HG03575 (cell line): Measurements from ENCODE around the gene ADGRA1.
"Not testable (repeated sequence)": the region's sequence is repeated elsewhere in the genome, so short reads cannot be mapped to it uniquely, and the experiment has no call there.

ENCODE experiments used
- ATAC-seq: cut with Tn5 transposase; IDR thresholded peaks from one replicate; pipeline ENCODE4 v1.9.1; 2021; ENCODE audit not compliant: unreplicated experiment, insufficient number of reproducible peaks, low FRiP score; ENCODE audit errors: extremely low read depth

ADGRA1 gene

DNA sequence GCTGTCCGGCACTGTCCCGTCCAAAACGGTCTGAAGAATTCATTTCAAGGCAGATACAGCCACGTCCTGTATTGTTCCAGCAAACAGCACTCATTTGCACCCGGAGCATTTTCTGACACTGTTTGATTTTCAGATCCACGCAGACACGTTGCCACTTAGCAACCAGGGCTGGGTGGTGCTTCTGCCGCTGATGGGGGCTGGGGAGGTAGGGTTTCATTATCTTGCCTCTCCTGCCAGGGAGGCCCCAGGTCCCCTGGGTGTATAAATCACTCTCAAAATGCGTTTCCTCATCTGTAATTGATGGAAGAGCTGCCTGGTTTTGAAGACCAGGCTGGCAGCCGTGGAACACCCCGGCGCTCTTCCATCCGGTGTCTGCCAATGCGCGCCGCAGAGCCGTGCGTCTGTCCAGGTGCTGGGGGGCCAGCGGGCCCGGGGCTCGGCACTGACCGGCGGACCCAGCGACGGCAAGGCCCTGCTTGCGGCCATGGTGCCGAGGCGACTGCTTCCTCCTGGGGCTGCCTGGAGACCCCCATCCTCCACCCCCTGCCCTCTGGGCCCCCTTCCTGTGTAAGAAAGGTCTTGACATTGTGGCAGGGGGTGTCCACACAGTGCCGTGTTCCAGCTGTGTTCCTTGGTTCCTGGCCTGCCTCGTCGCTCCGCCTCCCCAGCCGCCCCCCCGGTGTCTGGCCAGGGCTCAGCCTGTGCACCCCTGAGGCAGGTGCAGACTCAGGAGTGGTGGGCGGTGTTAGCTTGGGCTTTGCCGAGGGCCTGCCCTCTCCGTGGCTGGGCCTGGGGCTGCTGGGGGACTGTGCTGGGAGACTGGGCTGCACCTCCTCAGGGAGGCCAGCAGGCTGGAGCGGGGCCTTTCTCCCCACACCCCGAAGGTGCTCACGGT lies 16.6 kb downstream of the ADGRA1 start:
- no peak for ATAC-seq

DNA sequence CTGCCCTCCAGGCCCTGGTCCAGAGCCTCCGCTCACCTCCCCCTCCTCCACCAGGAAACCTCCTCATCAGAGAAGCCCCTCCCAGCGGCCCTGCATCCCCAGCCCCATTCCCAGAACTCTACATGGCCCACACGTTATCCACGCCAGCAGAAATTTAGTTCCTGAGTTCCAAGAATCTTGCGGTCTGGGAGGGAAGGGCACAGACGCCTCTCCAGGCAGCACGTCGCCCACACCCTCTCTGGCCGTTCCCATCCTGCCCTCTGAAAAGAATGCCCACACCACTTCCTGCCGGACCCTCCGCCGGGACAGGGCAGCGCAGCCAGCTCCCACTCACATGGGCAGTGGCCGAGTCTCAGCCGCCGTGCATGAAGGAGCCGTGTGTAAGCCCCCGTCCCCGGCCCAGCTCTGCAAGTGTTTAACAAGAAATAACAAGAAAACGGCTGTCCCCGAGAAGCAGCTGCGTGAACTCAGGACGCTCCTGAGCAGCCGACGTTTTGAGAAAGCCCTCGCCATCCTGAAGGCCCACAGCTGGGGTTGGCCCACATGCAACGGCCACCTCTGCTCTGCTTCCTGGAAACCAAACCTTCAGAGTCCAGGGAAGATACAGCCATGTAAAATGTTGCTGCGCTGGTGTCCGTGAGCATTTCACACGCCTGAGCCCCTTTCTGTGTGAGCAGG lies 17.4 kb downstream of the ADGRA1 start:
- no peak for ATAC-seq

DNA sequence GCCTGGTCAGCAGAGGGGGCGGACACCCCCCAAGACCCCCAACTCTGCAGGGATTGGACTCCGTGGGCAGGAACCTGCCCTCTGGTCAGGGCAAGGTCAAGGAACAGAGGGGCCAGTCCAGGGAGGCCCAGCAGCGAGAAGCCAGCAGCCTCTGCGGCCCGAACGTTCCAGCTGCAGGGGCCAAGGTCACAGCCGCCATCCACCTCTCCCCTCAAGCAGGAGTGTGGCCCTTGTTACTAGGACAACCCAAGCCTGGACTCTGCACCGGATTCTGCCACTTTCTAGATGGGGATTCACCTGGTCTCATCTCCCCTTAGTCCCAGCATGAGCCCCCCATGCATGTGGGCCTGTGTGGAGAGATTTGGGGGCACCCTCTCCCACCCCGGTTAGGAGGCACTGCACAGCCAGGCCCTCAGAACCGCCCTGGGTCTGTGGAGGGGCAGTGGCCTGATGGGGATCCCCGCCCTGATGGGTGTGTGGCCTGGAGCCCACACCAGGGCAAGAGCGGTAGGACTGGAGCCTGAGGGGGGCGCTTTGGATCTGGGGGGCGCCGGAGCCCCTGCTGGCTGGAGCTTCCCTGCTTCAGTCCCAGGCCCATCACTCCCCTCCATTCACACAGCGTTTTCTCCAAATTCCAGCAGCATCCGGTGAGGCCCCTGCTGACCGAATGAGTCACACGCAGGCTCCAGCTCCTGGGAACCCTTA lies 18.1 kb downstream of the ADGRA1 start:
- ATAC-seq, result no peak

DNA sequence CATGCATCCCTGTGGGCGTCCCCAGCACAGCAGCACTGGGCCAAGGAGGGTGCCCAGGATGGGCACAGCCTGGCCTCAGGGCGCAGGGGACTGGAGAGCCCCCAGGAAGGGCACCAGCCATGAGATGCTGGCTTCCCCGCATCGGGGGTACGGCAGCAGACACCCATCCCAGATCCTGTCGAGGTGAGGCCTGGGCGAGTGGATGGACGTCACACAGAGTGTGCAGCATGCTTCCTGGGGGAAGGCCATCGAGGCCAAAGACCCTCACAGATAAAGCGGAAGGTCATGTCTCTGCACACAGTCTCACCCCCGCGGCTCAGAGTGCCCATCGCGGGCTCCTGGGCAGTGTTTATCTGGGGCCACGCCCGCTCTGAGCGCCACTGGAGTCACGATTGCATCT lies 18.8 kb downstream of the ADGRA1 start:
- no peak for ATAC-seq

DNA sequence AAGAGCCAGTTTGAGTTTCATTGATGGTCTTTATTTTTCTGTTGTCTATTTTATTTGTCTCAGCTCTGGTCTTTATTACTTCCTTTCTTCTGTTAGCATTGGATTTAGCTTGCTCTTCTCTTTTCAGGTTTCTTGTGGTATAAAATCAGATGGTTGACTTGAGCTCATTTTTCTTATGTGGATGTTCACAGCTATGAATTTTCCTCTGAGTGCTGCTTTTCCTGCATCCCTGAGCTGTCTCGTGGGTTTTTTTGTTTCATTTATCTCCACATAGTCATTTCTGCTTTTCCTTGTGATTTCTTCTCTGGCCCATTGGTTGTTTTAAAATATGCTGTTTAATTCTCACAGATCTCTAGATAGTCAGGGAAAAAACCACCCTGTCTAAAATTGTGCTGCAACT lies 19.7 kb downstream of the ADGRA1 start:
- ATAC-seq, result no peak

DNA sequence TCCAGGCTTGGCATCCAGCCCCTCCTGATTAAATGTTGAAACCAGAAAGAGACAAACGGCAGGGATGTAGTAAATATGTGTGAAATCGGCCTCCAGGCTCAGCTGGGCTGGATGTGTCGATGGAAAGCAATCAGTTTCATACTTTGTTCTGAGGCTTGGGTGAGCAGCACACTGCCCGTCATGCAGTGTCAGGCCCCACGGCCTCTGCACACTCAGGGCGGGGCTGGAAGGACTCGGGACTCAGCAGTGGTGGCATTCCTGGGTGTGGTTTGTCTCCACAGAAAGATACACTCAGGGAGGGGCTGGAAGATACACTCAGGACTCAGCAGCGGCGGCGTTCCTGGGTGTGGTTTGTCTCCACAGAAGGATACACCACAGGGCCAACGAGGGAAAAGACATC lies 22.0 kb downstream of the ADGRA1 start:
- ATAC-seq, result no peak

DNA sequence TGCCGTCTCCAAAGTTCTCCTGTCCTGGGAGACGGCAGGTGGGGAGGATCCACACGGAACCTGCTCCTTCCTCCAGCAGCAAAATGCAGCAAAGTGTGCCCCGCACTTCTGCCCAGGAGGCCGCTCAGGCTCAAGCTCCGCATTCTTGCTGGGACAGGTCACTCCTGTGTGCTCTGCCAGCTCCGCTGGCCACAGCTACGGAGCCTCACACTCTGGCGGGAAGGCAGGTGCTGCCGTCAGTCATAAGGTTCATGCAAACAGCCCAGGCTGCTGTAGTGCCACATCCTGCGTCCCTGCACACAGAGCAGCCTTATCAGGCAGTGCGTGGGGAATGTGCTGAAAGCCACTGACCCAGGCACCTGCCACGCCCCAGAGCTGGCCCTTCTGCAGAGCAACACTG lies 22.4 kb downstream of the ADGRA1 start:
- ATAC-seq, result no peak

DNA sequence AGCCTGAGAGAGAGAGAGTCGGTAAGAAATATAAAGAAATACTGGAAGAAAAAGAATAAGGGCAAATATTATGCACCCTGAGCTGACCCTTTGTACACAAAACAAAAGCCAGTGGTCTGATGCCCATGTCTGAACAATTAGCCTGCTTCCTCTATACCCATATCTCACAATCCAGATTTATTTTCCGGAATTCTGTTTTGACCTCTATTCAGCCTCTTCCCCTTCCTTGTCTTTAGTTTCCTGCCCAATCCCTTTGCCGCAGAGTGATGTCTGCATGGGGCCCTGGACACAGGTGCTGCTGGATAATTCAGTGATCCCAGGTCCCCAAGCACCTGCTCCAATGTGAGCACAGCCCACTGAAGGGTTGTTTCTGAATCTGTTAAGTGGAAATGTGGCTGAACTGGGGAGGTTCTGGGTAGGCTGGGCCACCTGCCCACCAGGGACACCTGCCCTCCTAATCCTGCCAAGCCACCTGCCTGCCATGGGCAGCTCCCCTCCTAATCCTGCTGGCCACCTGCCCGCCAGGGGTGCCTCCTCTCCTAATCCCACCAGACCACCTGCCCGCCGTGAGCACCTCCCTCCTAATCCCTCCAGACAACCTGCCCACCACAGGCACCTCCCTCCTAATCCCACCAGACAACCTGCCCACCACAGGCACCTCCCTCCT lies 23.0 kb downstream of the ADGRA1 start:
- no peak for ATAC-seq

DNA sequence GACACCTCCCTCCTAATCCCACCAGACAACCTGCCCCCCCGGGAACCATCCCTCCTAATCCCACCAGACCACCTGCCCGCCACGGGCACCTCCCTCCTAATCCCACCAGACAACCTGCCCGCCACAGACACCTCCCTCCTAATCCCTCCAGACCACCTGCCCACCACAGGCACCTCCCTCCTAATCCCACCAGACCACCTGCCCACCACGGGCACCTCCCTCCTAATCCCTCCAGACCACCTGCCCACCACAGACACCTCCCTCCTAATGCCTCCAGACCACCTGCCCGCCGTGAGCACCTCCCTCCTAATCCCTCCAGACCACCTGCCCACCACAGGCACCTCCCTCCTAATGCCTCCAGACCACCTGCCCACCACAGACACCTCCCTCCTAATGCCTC lies 23.9 kb downstream of the ADGRA1 start:
- not testable (repeated sequence) for ATAC-seq

DNA sequence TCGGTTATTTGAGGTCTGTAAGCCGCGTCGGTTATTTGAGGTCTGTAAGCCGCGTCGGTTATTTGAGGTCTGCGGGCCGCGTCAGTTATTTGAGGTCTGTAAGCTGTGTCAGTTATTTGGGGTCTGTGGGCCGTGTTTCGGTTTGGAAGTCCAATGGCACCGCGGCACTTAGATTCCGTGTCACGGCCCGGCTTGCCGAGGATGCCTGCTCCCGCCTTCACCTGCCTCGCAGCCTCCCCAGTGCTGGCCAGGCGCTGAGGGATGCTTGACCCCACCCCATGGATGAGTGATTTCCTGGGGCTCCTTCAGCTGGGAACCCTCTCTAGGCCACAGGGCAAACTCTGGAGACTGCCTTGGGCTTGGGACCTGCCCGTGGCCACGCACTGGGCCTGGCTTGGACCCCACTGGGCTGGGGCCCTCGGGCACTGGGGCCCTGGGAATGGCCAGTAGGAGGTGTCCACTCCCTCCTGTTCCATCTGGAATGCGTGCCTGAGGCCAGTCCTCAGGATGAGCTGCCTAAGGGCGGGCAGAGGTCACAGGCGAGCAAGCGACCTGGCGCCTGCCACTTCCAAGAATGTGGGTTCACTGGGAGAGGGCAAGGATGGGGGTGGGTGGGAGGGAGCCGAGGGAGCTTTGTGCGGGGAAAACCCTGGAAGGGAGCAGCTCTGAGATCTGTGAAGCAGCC lies 25.6 kb downstream of the ADGRA1 start:
- no peak for ATAC-seq

DNA sequence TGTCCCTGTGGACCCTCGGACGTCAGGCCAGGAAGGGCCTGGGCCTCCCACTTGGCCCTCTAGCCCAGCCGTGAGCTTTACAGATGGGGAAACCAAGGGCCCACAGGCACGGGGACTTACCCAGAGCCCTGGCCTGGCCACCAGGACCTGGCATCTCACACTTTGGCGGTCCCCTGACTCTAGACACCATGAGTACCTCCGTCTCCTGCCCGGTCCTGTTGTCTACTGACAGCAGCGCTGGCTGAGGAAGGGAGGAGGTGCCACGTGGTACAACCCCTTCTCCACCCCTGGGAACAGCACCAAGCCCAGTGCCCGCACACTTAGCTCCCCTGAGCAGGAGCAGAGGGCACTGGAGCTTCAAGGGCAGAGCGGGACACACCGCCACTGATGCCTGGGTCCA lies 26.1 kb downstream of the ADGRA1 start:
- ATAC-seq, result no peak

DNA sequence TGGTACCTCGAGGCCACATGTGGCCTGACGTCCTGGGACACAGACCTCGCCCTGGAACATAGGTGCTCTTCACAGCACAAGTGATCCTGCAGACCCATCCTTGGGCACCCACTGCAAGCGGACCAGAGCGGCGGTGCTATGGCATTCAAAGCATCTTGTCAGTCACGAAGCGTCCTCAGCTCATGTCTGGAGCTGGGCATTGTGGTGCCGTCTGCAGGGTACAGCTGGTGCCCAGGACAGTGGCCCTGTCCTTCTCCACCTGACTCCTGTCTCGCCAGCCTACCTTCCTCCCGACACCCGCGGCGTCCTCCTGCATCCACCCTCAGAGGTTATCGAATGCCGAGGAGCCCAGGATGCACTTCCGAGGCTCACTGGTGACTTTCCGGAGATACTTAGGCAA lies 26.5 kb downstream of the ADGRA1 start:
- ATAC-seq, result no peak

DNA sequence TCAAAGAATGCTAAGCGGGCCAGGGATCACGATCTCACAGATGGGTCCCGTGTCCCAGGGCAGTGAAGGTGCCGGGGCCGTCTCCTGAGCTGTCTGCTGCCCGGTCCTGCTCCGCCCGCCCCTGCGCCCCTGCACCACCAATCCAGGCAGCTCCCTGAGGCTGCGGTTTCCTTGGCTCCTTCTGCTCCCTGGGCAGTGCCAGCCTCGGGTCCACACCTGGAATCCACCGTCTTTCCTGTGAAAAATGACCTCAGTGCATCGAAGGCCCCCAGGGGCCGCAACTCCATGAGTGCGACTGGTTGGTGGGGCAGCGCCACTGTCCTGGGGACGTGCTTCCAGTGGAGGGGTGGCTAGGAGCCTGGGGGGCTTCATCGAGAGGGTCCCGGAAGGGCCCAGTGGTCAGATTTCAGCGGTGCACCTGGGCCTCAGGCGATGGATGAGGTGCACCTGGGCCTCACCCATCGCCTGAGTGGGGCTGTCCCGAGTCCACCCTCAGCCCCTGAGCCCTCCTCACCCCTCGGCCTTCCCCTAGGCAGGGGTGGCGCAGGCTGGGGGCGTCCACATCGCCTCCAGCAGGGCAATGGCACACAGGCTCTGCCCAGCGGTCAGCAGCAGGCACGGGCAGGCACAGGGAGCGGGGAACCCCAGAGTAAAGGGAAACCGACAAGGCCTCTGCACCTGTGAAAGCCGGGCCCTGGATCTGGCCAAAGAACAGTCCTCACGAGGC lies 27.2 kb downstream of the ADGRA1 start:
- no peak for ATAC-seq

DNA sequence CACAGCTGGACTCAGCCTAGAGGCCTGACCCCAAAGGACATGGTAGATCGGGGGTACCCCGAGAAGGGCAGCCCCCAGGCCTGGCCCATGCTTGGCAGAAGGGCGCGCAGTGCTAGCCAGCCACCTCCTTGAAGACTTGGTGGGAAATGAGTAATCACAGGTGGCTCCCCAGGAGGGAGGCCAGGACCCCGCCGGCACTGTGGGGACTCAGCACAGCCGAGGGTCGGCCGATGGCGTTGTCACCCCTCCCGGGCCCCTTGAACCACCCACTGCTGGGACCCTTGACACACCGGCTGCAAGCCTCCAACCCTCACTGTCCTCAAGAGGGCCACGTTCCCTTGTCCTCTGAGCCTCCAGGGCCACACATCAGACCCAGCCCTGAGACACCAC lies 27.7 kb downstream of the ADGRA1 start:
- ATAC-seq, result no peak

DNA sequence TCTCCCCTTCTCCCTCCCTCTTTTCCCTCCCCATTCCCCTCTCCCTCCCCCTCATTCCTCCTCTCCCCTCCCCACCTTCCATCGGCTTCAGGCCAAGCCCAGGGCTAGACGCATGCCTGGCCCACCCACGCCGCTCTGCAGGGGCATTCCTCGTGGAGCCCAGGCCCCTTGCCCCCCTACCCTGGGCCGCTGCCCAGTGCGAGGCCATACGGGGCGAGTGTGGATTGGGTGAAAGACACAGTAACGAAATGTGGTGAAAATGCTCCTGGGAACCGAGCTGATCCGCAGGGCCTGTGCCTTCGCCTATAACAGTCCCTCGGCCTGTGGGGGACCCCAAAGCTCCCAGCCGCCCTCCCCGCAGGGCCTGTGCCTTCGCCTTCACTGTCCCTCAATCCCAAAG lies 28.3 kb downstream of the ADGRA1 start:
- no peak for ATAC-seq

DNA sequence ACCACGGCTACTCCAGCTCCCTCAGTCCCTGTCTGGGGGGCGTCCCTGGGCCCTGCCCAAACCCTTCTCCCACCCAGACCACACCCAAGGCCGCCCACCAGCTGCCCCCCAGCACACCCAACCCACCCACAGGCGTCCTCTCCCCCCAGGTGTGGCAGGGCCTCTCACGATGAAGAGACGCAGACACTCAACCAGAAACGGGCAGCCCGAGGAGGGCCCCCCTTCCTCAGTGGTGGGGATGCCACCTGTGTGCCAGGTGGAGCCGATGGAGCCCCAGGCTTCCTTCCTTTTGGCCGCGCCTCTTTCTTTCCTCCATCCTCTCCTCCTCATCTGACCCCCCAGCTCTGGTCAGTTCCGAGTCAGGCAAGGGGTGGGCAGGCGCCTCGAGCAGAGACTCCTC lies 28.7 kb downstream of the ADGRA1 start:
- ATAC-seq, result no peak

DNA sequence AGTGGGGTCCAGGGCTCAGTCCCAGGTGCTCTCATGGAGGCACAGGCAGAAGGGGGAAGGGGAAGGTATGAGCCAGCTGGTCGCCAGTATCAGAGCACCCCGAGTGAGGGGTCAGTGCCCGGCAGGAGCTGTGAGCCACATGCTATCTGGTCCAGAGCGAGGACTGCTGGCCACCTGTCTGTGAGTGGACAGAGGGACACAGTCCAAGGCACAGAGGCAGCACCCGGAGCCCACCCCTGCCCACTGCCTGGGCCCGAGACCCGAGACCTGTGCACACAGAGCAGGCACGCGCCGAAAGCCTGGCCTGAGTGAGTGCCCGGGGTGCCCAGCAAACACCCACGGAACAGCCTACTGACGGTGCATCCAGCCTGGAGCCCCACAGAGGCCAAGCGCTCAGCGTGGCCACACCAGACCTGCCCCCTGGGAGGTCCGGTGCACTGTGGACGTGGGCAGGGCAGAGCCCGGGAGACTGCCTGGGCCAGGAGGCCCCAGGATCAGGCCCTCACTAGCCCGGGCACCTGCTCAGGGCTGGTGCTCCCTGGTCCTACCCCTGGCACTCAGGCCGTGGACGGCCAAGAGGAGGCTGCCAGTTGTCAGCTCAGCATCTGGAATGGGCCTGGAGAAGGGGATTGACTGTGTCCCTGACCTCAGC lies 29.4 kb downstream of the ADGRA1 start:
- ATAC-seq, result no peak

DNA sequence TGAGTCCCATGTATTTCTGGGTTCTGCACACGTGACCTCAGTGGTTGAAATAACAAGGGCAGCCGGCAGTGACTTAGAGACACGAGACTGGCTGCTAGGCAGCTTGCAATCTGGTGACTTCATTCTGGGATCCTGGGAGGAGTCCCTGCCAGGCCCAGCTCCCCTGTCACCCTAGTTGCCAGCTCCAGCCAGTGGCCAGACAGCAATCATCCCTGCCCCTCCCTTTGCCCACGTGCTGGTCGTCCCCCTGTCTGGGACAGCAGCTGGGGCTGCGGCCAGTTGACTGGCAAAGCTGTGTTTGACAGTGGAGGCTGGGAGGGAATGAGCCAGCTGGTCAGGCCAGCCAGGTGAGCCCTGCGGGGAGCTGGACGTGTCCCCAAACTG lies 30.0 kb downstream of the ADGRA1 start:
- ATAC-seq, result no peak
